ENCODE measurements around the gene CAMTA1. TPM values are rescaled to one million over a fixed set of nuclear protein-coding genes. Genes with fewer than 3 reads are reported as not detected.

Gene CAMTA1
- polyA plus RNA-seq, 1 experiment, result 23.1 TPM

- TF ChIP-seq CTCF (IDR thresholded peaks at IDR 0.05; ENCODE audit: insufficient read depth, low read depth, low read length), result no peak
- Histone ChIP-seq H3K36me3 (ENCODE audit: control insufficient read depth, insufficient read depth, low read length) (no peaks in the 10 kb centered on the region), H3K4me3 (ENCODE audit: low read depth, low read length) (no peak overlapping the region), H3K27me3 (ENCODE audit: control insufficient read depth, insufficient read depth, low read length) (peaks cover 3% of the 10 kb centered on the region; the same call in 1 of the 2 replicates)
- POLR2A ChIA-PET, result no interaction called here
- DNase-seq (ENCODE audit: low read depth), result no peak
- CTCF ChIA-PET, result interaction anchor here (0.6 to 9.1 kb wide), 3 partner anchors 8 to 76 kb away, joined by 3 to 113 read pairs (median 3); no protein-coding TSS in a partner anchor
Measured at GRCh38 chr1:7676274-7676945, 891.2 kb downstream of the CAMTA1 start.

- POLR2A ChIA-PET, result no interaction called here
- no peak for TF ChIP-seq CTCF (IDR thresholded peaks at IDR 0.05; ENCODE audit: insufficient read depth, low read depth, low read length)
- CTCF ChIA-PET, result interaction anchor here (6.6 to 9.1 kb wide), 2 partner anchors 9 to 76 kb away, joined by 45 to 113 read pairs; no protein-coding TSS in a partner anchor
- no peak for DNase-seq (ENCODE audit: low read depth)
- Histone ChIP-seq H3K36me3 (ENCODE audit: control insufficient read depth, insufficient read depth, low read length) (no peaks in the 10 kb centered on the region), H3K27me3 (ENCODE audit: control insufficient read depth, insufficient read depth, low read length) (peaks cover 3% of the 10 kb centered on the region; the same call in 1 of the 2 replicates), H3K4me3 (ENCODE audit: low read depth, low read length) (no peak overlapping the region)
Measured at GRCh38 chr1:7677111-7677510, 891.9 kb downstream of the CAMTA1 start.

GRCh38 chr1:7677815-7678214 lies 892.6 kb downstream of the CAMTA1 start:
- CTCF ChIA-PET, result interaction anchor here (6.6 to 9.1 kb wide), 2 partner anchors 9 to 75 kb away, joined by 45 to 113 read pairs; no protein-coding TSS in a partner anchor
- Histone ChIP-seq H3K4me3 (ENCODE audit: low read depth, low read length) (no peak overlapping the region), H3K27me3 (ENCODE audit: control insufficient read depth, insufficient read depth, low read length) (peaks cover 3% of the 10 kb centered on the region; the same call in 1 of the 2 replicates), H3K36me3 (ENCODE audit: control insufficient read depth, insufficient read depth, low read length) (no peaks in the 10 kb centered on the region)
- TF ChIP-seq CTCF (IDR thresholded peaks at IDR 0.05; ENCODE audit: insufficient read depth, low read depth, low read length), result no peak
- POLR2A ChIA-PET, result no interaction called here
- DNase-seq (ENCODE audit: low read depth), result no peak

- ChIA-PET CTCF (interaction anchor here (1.1 to 9.1 kb wide), 3 partner anchors 10 to 74 kb away, joined by 4 to 113 read pairs (median 45); no protein-coding TSS in a partner anchor), POLR2A (no interaction called here)
- Histone ChIP-seq H3K27me3 (ENCODE audit: control insufficient read depth, insufficient read depth, low read length) (peaks cover 3% of the 10 kb centered on the region; the same call in 1 of the 2 replicates), H3K36me3 (ENCODE audit: control insufficient read depth, insufficient read depth, low read length) (no peaks in the 10 kb centered on the region), H3K4me3 (ENCODE audit: low read depth, low read length) (no peak overlapping the region)
- no peak for TF ChIP-seq CTCF (IDR thresholded peaks at IDR 0.05; ENCODE audit: insufficient read depth, low read depth, low read length)
- no peak for DNase-seq (ENCODE audit: low read depth)
Measured at GRCh38 chr1:7678491-7679158, 893.4 kb downstream of the CAMTA1 start.
